ENCODE results near the gene OR10S1.

OR10S1 gene

GRCh38 chr11:123956752-123957151, 20.8 kb downstream of the OR10S1 start:
- Histone ChIP-seq H2BK12ac (ENCODE audit: low read length in 2 of 2) (no peak overlapping the region), H3K9me3 (ENCODE audit: control insufficient read depth, low read length) (peaks cover 6% of the 10 kb centered on the region), H3K36me3 (ENCODE audit: control insufficient read depth in 1 of 2, insufficient read depth in 2 of 2, low read depth in 1 of 2, low read length in 2 of 2) (no peaks in the 10 kb centered on the region), H3K4me2 (ENCODE audit: low read length, poor library complexity, severe bottlenecking) (no peak overlapping the region), H4K8ac (ENCODE audit: low read length) (no peak overlapping the region), H3K79me1 (replicated peaks; ENCODE audit: low read length, poor library complexity, severe bottlenecking) (no peaks in the 10 kb centered on the region), H3K23ac (ENCODE audit: low read length in 2 of 2) (no peak overlapping the region), H3K27me3 (ENCODE audit: control insufficient read depth in 1 of 2, insufficient read depth in 1 of 2, low read length in 2 of 2) (no peaks in the 10 kb centered on the region), H3K4me1 (ENCODE audit: control insufficient read depth, insufficient read depth, low read depth, low read length) (no peaks in the 10 kb centered on the region), H3K4me3 (ENCODE audit: insufficient read depth in 1 of 2, low read depth in 1 of 2, low read length in 2 of 2) (no peak overlapping the region), H2BK5ac (ENCODE audit: low read depth, low read length, poor library complexity, severe bottlenecking) (no peak overlapping the region), H4K91ac (ENCODE audit: low read length) (no peak overlapping the region), H3K4ac (ENCODE audit: low read depth in 1 of 2, low read length in 2 of 2) (no peak overlapping the region), H2AK5ac (ENCODE audit: low read length, severe bottlenecking) (no peak overlapping the region), H2AFZ (ENCODE audit: low read depth, low read length) (no peak overlapping the region), H2BK120ac (ENCODE audit: low read depth, low read length) (no peak overlapping the region), H3K14ac (ENCODE audit: low read length in 2 of 2) (no peak overlapping the region), H3K9ac (ENCODE audit: low read length) (no peak overlapping the region), H3K27ac (ENCODE audit: low read length, poor library complexity, severe bottlenecking) (no peak overlapping the region), H2BK15ac (ENCODE audit: low read depth, poor library complexity, severe bottlenecking) (no peak overlapping the region), H3K18ac (ENCODE audit: low read depth in 1 of 2, low read length in 2 of 2) (no peak overlapping the region)
- DNase-seq, result no peak

GRCh38 chr11:123945132-123945531, 32.4 kb downstream of the OR10S1 start:
- Histone ChIP-seq H3K27ac (ENCODE audit: low read length, poor library complexity, severe bottlenecking) (no peak overlapping the region), H3K27me3 (ENCODE audit: control insufficient read depth in 1 of 2, insufficient read depth in 1 of 2, low read length in 2 of 2) (no peaks in the 10 kb centered on the region), H3K9me3 (ENCODE audit: control insufficient read depth, low read length) (peaks cover 6% of the 10 kb centered on the region), H2BK120ac (ENCODE audit: low read depth, low read length) (no peak overlapping the region), H2BK5ac (ENCODE audit: low read depth, low read length, poor library complexity, severe bottlenecking) (no peak overlapping the region), H2BK15ac (ENCODE audit: low read depth, poor library complexity, severe bottlenecking) (no peak overlapping the region), H3K4me2 (ENCODE audit: low read length, poor library complexity, severe bottlenecking) (no peak overlapping the region), H3K79me1 (replicated peaks; ENCODE audit: low read length, poor library complexity, severe bottlenecking) (no peaks in the 10 kb centered on the region), H3K4me1 (ENCODE audit: control insufficient read depth, insufficient read depth, low read depth, low read length) (no peaks in the 10 kb centered on the region), H3K14ac (ENCODE audit: low read length in 2 of 2) (no peak overlapping the region), H3K9ac (ENCODE audit: low read length) (no peak overlapping the region), H2AK5ac (ENCODE audit: low read length, severe bottlenecking) (no peak overlapping the region), H4K8ac (ENCODE audit: low read length) (no peak overlapping the region), H2AFZ (ENCODE audit: low read depth, low read length) (no peak overlapping the region), H3K18ac (ENCODE audit: low read depth in 1 of 2, low read length in 2 of 2) (no peak overlapping the region), H3K36me3 (ENCODE audit: control insufficient read depth in 1 of 2, insufficient read depth in 2 of 2, low read depth in 1 of 2, low read length in 2 of 2) (no peaks in the 10 kb centered on the region), H4K91ac (ENCODE audit: low read length) (no peak overlapping the region), H3K23ac (ENCODE audit: low read length in 2 of 2) (no peak overlapping the region), H3K4ac (ENCODE audit: low read depth in 1 of 2, low read length in 2 of 2) (no peak overlapping the region), H2BK12ac (ENCODE audit: low read length in 2 of 2) (no peak overlapping the region), H3K4me3 (ENCODE audit: insufficient read depth in 1 of 2, low read depth in 1 of 2, low read length in 2 of 2) (no peak overlapping the region)
- 81% methylated on average over 1 of the region's 1 CpG for WGBS
- no peak for DNase-seq

GRCh38 chr11:123943738-123944137, 33.8 kb downstream of the OR10S1 start, which contains the start of gene OR6T1:
Gene OR6T1 (minus strand): TSS chr11:123943838. CDS start chr11:123943838, 0 bp downstream.
- H3K9ac ChIP-seq (ENCODE audit: low read length), result no peak within 1 kb of the TSS

GRCh38 chr11:123942413-123942812, 35.2 kb downstream of the OR10S1 start:
- no peak overlapping the region for H3K27ac ChIP-seq (ENCODE audit: low read length, poor library complexity, severe bottlenecking)
- H4K8ac ChIP-seq (ENCODE audit: low read length), result no peak overlapping the region
- no peak overlapping the region for H2BK120ac ChIP-seq (ENCODE audit: low read depth, low read length)
- H3K9ac ChIP-seq (ENCODE audit: low read length), result no peak overlapping the region
- H3K14ac ChIP-seq (ENCODE audit: low read length in 2 of 2), result no peak overlapping the region
- H2BK5ac ChIP-seq (ENCODE audit: low read depth, low read length, poor library complexity, severe bottlenecking), result no peak overlapping the region
- no peaks in the 10 kb centered on the region for H3K36me3 ChIP-seq (ENCODE audit: control insufficient read depth in 1 of 2, insufficient read depth in 2 of 2, low read depth in 1 of 2, low read length in 2 of 2)
- no peak overlapping the region for H3K4ac ChIP-seq (ENCODE audit: low read depth in 1 of 2, low read length in 2 of 2)
- H4K91ac ChIP-seq (ENCODE audit: low read length), result no peak overlapping the region
- H2AFZ ChIP-seq (ENCODE audit: low read depth, low read length), result no peak overlapping the region
- H2AK5ac ChIP-seq (ENCODE audit: low read length, severe bottlenecking), result no peak overlapping the region
- no peak overlapping the region for H3K23ac ChIP-seq (ENCODE audit: low read length in 2 of 2)
- no peaks in the 10 kb centered on the region for H3K27me3 ChIP-seq (ENCODE audit: control insufficient read depth in 1 of 2, insufficient read depth in 1 of 2, low read length in 2 of 2)
- no peak for DNase-seq
- no peak overlapping the region for H3K4me2 ChIP-seq (ENCODE audit: low read length, poor library complexity, severe bottlenecking)
- H2BK12ac ChIP-seq (ENCODE audit: low read length in 2 of 2), result no peak overlapping the region
- no peak overlapping the region for H2BK15ac ChIP-seq (ENCODE audit: low read depth, poor library complexity, severe bottlenecking)
- no peak overlapping the region for H3K18ac ChIP-seq (ENCODE audit: low read depth in 1 of 2, low read length in 2 of 2)
- H3K4me3 ChIP-seq (ENCODE audit: insufficient read depth in 1 of 2, low read depth in 1 of 2, low read length in 2 of 2), result no peak overlapping the region
- H3K9me3 ChIP-seq (ENCODE audit: control insufficient read depth, low read length), result peaks cover 7% of the 10 kb centered on the region
- no peaks in the 10 kb centered on the region for H3K4me1 ChIP-seq (ENCODE audit: control insufficient read depth, insufficient read depth, low read depth, low read length)
- WGBS, result 100% methylated on average over 3 of the region's 4 CpGs
- H3K79me1 ChIP-seq (replicated peaks; ENCODE audit: low read length, poor library complexity, severe bottlenecking), result no peaks in the 10 kb centered on the region

More at GRCh38 chr11:123943738-123944137, 33.8 kb downstream of the OR10S1 start, which contains the start of gene OR6T1:
- Histone ChIP-seq H2BK15ac (ENCODE audit: low read depth, poor library complexity, severe bottlenecking) (no peak within 1 kb of the TSS), H3K27me3 (ENCODE audit: control insufficient read depth in 1 of 2, insufficient read depth in 1 of 2, low read length in 2 of 2) (no peaks in the 10 kb centered on the region), H4K91ac (ENCODE audit: low read length) (no peak within 1 kb of the TSS), H2AK5ac (ENCODE audit: low read length, severe bottlenecking) (no peak within 1 kb of the TSS), H3K79me1 (replicated peaks; ENCODE audit: low read length, poor library complexity, severe bottlenecking) (no peaks in the 10 kb centered on the region), H3K4me2 (ENCODE audit: low read length, poor library complexity, severe bottlenecking) (no peak within 1 kb of the TSS), H3K14ac (ENCODE audit: low read length in 2 of 2) (no peak within 1 kb of the TSS), H3K18ac (ENCODE audit: low read depth in 1 of 2, low read length in 2 of 2) (no peak within 1 kb of the TSS), H2AFZ (ENCODE audit: low read depth, low read length) (no peak within 1 kb of the TSS), H3K4ac (ENCODE audit: low read depth in 1 of 2, low read length in 2 of 2) (no peak within 1 kb of the TSS), H4K8ac (ENCODE audit: low read length) (no peak within 1 kb of the TSS), H3K36me3 (ENCODE audit: control insufficient read depth in 1 of 2, insufficient read depth in 2 of 2, low read depth in 1 of 2, low read length in 2 of 2) (no peaks in the 10 kb centered on the region), H3K4me1 (ENCODE audit: control insufficient read depth, insufficient read depth, low read depth, low read length) (no peaks in the 10 kb centered on the region), H2BK12ac (ENCODE audit: low read length in 2 of 2) (no peak within 1 kb of the TSS), H3K27ac (ENCODE audit: low read length, poor library complexity, severe bottlenecking) (no peak within 1 kb of the TSS), H3K4me3 (ENCODE audit: insufficient read depth in 1 of 2, low read depth in 1 of 2, low read length in 2 of 2) (no peak within 1 kb of the TSS), H2BK5ac (ENCODE audit: low read depth, low read length, poor library complexity, severe bottlenecking) (no peak within 1 kb of the TSS), H3K9me3 (ENCODE audit: control insufficient read depth, low read length) (peaks cover 7% of the 10 kb centered on the region), H3K23ac (ENCODE audit: low read length in 2 of 2) (no peak within 1 kb of the TSS), H2BK120ac (ENCODE audit: low read depth, low read length) (no peak within 1 kb of the TSS)
- no CpG with 5 or more reads among the region's 3 CpGs for WGBS
- DNase-seq, result no peak

Measured in mesenchymal stem cell (in vitro differentiated cells and primary cell).